H1 (cell line): Measurements from ENCODE around the gene TSHZ2. TPM values are rescaled to one million over a fixed set of nuclear protein-coding genes. Genes with fewer than 3 reads are reported as not detected.

ENCODE experiments used
- CTCF ChIA-PET: fragments of 300-600 bp; sonication (Branson Sonifier 250); formaldehyde crosslinking; loops from one replicate; lab custom pipeline; 2021; ENCODE audit not compliant: partially characterized antibody; lab: Charles Lee
- POLR2A ChIA-PET: fragments of 300-600 bp; sonication (Branson Sonifier 250); formaldehyde crosslinking; loops from one replicate; lab custom pipeline; 2021; ENCODE audit warnings: inconsistent platforms; ENCODE audit not compliant: partially characterized antibody; lab: Charles Lee
- DNase-seq, 2 experiments: peaks; one replicate each; pipeline versions ENCODE4 v3.0.0 to v3.0.0-alpha.2; 2010 to 2022; ENCODE audit warnings: low spot score in 2 of 2, low read depth in 1 of 2, mixed read lengths in 1 of 2
- FAIRE-seq: peaks from 2 replicates; lab custom pipeline; 2011; peaks lifted over from hg19 to GRCh38; lab: Jason Lieb, UNC
- H2AFZ ChIP-seq: 2 replicates; pipeline ENCODE4 v1.8.1; 2012; ENCODE audit warnings: low read length, inconsistent platforms
- H2AK5ac ChIP-seq: 2 replicates; pipeline ENCODE4 v1.6.1; 2013; ENCODE audit warnings: low read depth, low read length
- H2BK120ac ChIP-seq: replicated peaks from 2 replicates; pipeline ENCODE3; 2013; ENCODE audit warnings: low read depth, low read length, inconsistent platforms
- H2BK12ac ChIP-seq: 2 replicates; pipeline ENCODE4 v1.6.1; 2013; ENCODE audit warnings: low read depth, low read length
- H2BK15ac ChIP-seq: 2 replicates; pipeline ENCODE4 v1.6.1; 2013; ENCODE audit warnings: low read length
- H2BK20ac ChIP-seq: 2 replicates; pipeline ENCODE4 v1.6.1; 2013; ENCODE audit warnings: low read length
- H2BK5ac ChIP-seq: 2 replicates; pipeline ENCODE4 v1.6.1; 2013; ENCODE audit warnings: low read depth, low read length
- H3K14ac ChIP-seq: 2 replicates; pipeline ENCODE4 v1.6.1; 2013; ENCODE audit warnings: inconsistent platforms; ENCODE audit not compliant: insufficient read length
- H3K18ac ChIP-seq: 2 replicates; pipeline ENCODE4 v1.6.1; 2013; ENCODE audit warnings: low read length; ENCODE audit errors: extremely low read depth
- H3K23ac ChIP-seq: 2 replicates; pipeline ENCODE4 v1.6.1; 2013; ENCODE audit warnings: inconsistent platforms; ENCODE audit not compliant: insufficient read length
- H3K23me2 ChIP-seq: 2 replicates; pipeline ENCODE4 v1.6.1; 2013; ENCODE audit warnings: low read depth, low read length
- H3K27ac ChIP-seq: 2 replicates; pipeline ENCODE4 v1.6.1; 2011; ENCODE audit warnings: low read depth, low read length, inconsistent platforms
- H3K27me3 ChIP-seq, 4 experiments: replicated peaks in 1 of 4; 1 replicate in 1 of 4; 2 replicates in 3 of 4; pipeline versions ENCODE4 v1.6.1 to v1.8.1; 2011 to 2013; ENCODE audit warnings: low read length in 3 of 4, mild to moderate bottlenecking in 3 of 4, inconsistent platforms in 2 of 4, mixed read lengths in 2 of 4, moderate library complexity in 1 of 4; ENCODE audit not compliant: control insufficient read depth in 3 of 4, insufficient read depth in 3 of 4; ENCODE audit errors: extremely low read depth in 1 of 4
- H3K36me3 ChIP-seq, 4 experiments: 2 replicates each; pipeline versions ENCODE4 v1.6.1 to v1.8.1; 2011 to 2013; ENCODE audit warnings: mild to moderate bottlenecking in 4 of 4, low read length in 3 of 4, moderate library complexity in 2 of 4, control low read depth in 1 of 4, inconsistent platforms in 1 of 4; ENCODE audit not compliant: insufficient read depth in 4 of 4, control insufficient read depth in 2 of 4
- H3K4ac ChIP-seq: replicated peaks from 2 replicates; pipeline ENCODE3; 2013; ENCODE audit warnings: low read length, low read depth, mixed read lengths, inconsistent platforms; ENCODE audit not compliant: insufficient read length
- H3K4me1 ChIP-seq, 4 experiments: replicated peaks in 1 of 4; 1 replicate in 1 of 4; 2 replicates in 3 of 4; pipeline versions ENCODE4 v1.6.1 to v1.8.1; 2011 to 2013; ENCODE audit warnings: low read length in 3 of 4, inconsistent platforms in 2 of 4, mixed read lengths in 1 of 4; ENCODE audit not compliant: insufficient read depth in 4 of 4, control insufficient read depth in 3 of 4
- H3K4me2 ChIP-seq, 2 experiments: 2 replicates each; pipeline versions ENCODE4 v1.6.1 to v1.8.1; 2011 to 2013; ENCODE audit warnings: low read depth in 2 of 2, low read length in 2 of 2, control low read depth in 1 of 2, inconsistent platforms in 1 of 2, mild to moderate bottlenecking in 1 of 2; ENCODE audit not compliant: insufficient read depth in 1 of 2
- H3K4me3 ChIP-seq, 4 experiments: fragments of 200-600, 300-600 bp in 1 of 4; sonication (generic), shearing (Covaris generic), sonication (Bioruptor Twin) in 1 of 4; 2 replicates each; pipeline versions ENCODE4 v1.5.1 to v1.8.1; 2011 to 2016; ENCODE audit warnings: low read length in 4 of 4, low read depth in 3 of 4, control low read depth in 2 of 4, inconsistent platforms in 2 of 4, mild to moderate bottlenecking in 2 of 4, mixed read lengths in 1 of 4, moderate library complexity in 1 of 4; ENCODE audit not compliant: insufficient read depth in 2 of 4; ENCODE audit errors: extremely low read depth in 1 of 4
- H3K56ac ChIP-seq: replicated peaks from 2 replicates; pipeline ENCODE3; 2013; ENCODE audit warnings: low read depth, mild to moderate bottlenecking, mixed read lengths, low read length, inconsistent platforms; ENCODE audit not compliant: insufficient read length
- H3K79me1 ChIP-seq: 2 replicates; pipeline ENCODE4 v1.6.1; 2013; ENCODE audit warnings: low read depth, low read length, control low read depth
- H3K79me2 ChIP-seq, 2 experiments: 2 replicates each; pipeline versions ENCODE4 v1.6.1 to v1.8.1; 2012 to 2013; ENCODE audit warnings: low read length in 2 of 2, mild to moderate bottlenecking in 2 of 2, inconsistent platforms in 1 of 2; ENCODE audit not compliant: insufficient read depth in 2 of 2, control insufficient read depth in 1 of 2
- H3K9ac ChIP-seq, 4 experiments: replicated peaks in 1 of 4; 1 replicate in 1 of 4; 2 replicates in 3 of 4; pipeline versions ENCODE4 v1.6.1 to v1.8.1; 2011 to 2013; ENCODE audit warnings: low read depth in 3 of 4, low read length in 3 of 4, control low read depth in 2 of 4, mild to moderate bottlenecking in 2 of 4, moderate library complexity in 2 of 4, inconsistent platforms in 1 of 4; ENCODE audit errors: extremely low read depth in 1 of 4
- H3K9me3 ChIP-seq, 2 experiments: 2 replicates each; pipeline versions ENCODE4 v1.6.1 to v1.8.1; 2012 to 2013; ENCODE audit warnings: mild to moderate bottlenecking in 2 of 2, moderate library complexity in 2 of 2, control low read depth in 1 of 2, inconsistent platforms in 1 of 2, low read depth in 1 of 2, low read length in 1 of 2, mixed read lengths in 1 of 2; ENCODE audit not compliant: insufficient read depth in 2 of 2
- H4K20me1 ChIP-seq, 2 experiments: replicated peaks in 1 of 2; 2 replicates each; pipeline versions ENCODE3 to v1.8.1; 2011 to 2013; ENCODE audit warnings: inconsistent platforms in 2 of 2, low read length in 2 of 2, mild to moderate bottlenecking in 1 of 2; ENCODE audit not compliant: insufficient read depth in 2 of 2, control insufficient read depth in 1 of 2
- H4K5ac ChIP-seq: 2 replicates; pipeline ENCODE4 v1.6.1; 2013; ENCODE audit warnings: low read length, low read depth, mixed read lengths, inconsistent platforms; ENCODE audit not compliant: insufficient read length
- H4K8ac ChIP-seq: 2 replicates; pipeline ENCODE4 v1.8.0; 2013; ENCODE audit warnings: mild to moderate bottlenecking, moderate library complexity, low read length, inconsistent platforms; ENCODE audit not compliant: insufficient read depth; ENCODE audit errors: extremely low read depth
- H4K91ac ChIP-seq: replicated peaks from 2 replicates; pipeline ENCODE3; 2013; ENCODE audit warnings: low read length, mixed read lengths, inconsistent platforms; ENCODE audit not compliant: insufficient read length
- ATF2 ChIP-seq: IDR thresholded peaks from 2 replicates; pipeline ENCODE4 v1.6.1; 2012; ENCODE audit warnings: low read length, inconsistent platforms
- EZH2 ChIP-seq: fragments of 200-600 bp; sonication (generic); IDR thresholded peaks from 2 replicates; pipeline ENCODE4 v1.7.1; 2012; ENCODE audit warnings: low read depth, mild to moderate bottlenecking, moderate library complexity, low read length, inconsistent platforms; ENCODE audit not compliant: severe bottlenecking
- NANOG ChIP-seq: IDR thresholded peaks from 2 replicates; pipeline ENCODE4 v1.6.1; 2011; ENCODE audit warnings: low read length, low read depth, mild to moderate bottlenecking, inconsistent platforms; ENCODE audit not compliant: insufficient read depth, poor library complexity, severe bottlenecking
- POLR2AphosphoS5 ChIP-seq: IDR thresholded peaks from 2 replicates; pipeline ENCODE4 v1.6.1; 2011; ENCODE audit warnings: low read depth, low read length
- SAP30 ChIP-seq: fragments of 300-600 bp; sonication (generic); IDR thresholded peaks from 2 replicates; pipeline ENCODE4 v1.7.1; 2012; ENCODE audit warnings: low read length, moderate library complexity, mild to moderate bottlenecking, inconsistent platforms; ENCODE audit not compliant: insufficient read depth, insufficient replicate concordance
- WGBS, 2 experiments: shearing (Covaris generic) in 1 of 2; methylation state at CpG; one replicate each; pipeline versions ENCODE4 v1.1.6 to v1.1.7; 2013 to 2015; ENCODE audit warnings: low lambda C conversion rate in 2 of 2, mixed read lengths in 2 of 2, inconsistent platforms in 1 of 2, low coverage in 1 of 2, missing lambda C conversion rate in 1 of 2; ENCODE audit not compliant: insufficient replicate concordance in 2 of 2, insufficient coverage in 1 of 2, insufficient read length in 1 of 2; ENCODE audit errors: extremely low coverage in 1 of 2, missing lambda C conversion rate in 1 of 2; 5-methylcytosine and 5-hydroxymethylcytosine counted together
- polyA plus RNA-seq, 7 experiments: library from polyadenylated mRNA; depleted of rRNA in 3 of 7; stranded (reverse) in 5 of 7; unstranded in 2 of 7; fragments of >200 nt in 5 of 7; fragments of 200-250 nt in 2 of 7; gene quantifications; 1 replicate in 5 of 7; 2 replicates in 1 of 7; 4 replicates in 1 of 7; pipeline versions ENCODE4 v1.2.1 to v1.2.3, GENCODE V29; 2011 to 2013; ENCODE audit warnings: missing spikeins in 2 of 7, mixed read lengths in 2 of 7
- total RNA-seq: library from RNA; stranded (reverse); fragmentation: NEBNext Ultra II Directional; extraction: Animal tissue kit (Norgen Biotek cat#: 25700); gene quantifications from 2 replicates; pipeline ENCODE4 v1.2.1, GENCODE V29; 2021

The TSHZ2 gene
- total and polyA plus RNA-seq, 2 of the 8 experiments (the other 6 are each of a cell fraction or from before 2014, with no cell fraction given), result 0.14 to 0.30 TPM

GRCh38 chr20:53428588-53428987 lies 456.4 kb downstream of the TSHZ2 start:
- Histone ChIP-seq H3K4ac (no peak overlapping the region), H3K9me3 (no peaks in the 10 kb centered on the region), H2BK15ac (no peak overlapping the region), H3K27ac (no peak overlapping the region), H3K23me2 (no peaks in the 10 kb centered on the region; the same call in 1 of the 2 replicates), H3K56ac (no peak overlapping the region), H4K91ac (no peak overlapping the region), H3K79me1 (no peaks in the 10 kb centered on the region), H3K18ac (no peak overlapping the region), H3K4me2 (no peak overlapping the region), H3K9ac (no peak overlapping the region), H2BK20ac (no peak overlapping the region), H3K36me3 (no peaks in the 10 kb centered on the region), H3K4me1 (peaks cover 0 to 3% (median 0%) of the 10 kb centered on the region in 4 experiments; a peak in 1 of 7 replicates), H2AK5ac (no peak overlapping the region), H2AFZ (no peak overlapping the region), H2BK5ac (no peak overlapping the region), H4K5ac (no peak overlapping the region), H4K20me1 (no peaks in the 10 kb centered on the region), H3K4me3 (no peak overlapping the region), H4K8ac (no peak overlapping the region), H3K27me3 (no peaks in the 10 kb centered on the region), H3K14ac (no peak overlapping the region), H2BK12ac (no peak overlapping the region), H2BK120ac (no peak overlapping the region), H3K79me2 (no peaks in the 10 kb centered on the region), H3K23ac (no peak overlapping the region)
- 89% methylated on average over 3 of the region's 3 CpGs; no CpG with 5 or more reads in 1 of the 2 experiments for WGBS, 2 experiments
- DNase-seq (no peak), FAIRE-seq (no peak)
- CTCF ChIA-PET, result interaction anchor here (0.8 to 1.1 kb wide), 2 partner anchors 8 to 18 kb away, joined by 3 read pairs; no protein-coding TSS in a partner anchor
- TF ChIP-seq POLR2AphosphoS5 (no peak), ATF2 (no peak), SAP30 (no peak), NANOG (no peak), EZH2 (no peak)
- POLR2A ChIA-PET, result interaction anchor here (2.0 kb wide), 2 partner anchors 9 to 10 kb away, joined by 5 to 7 read pairs; no protein-coding TSS in a partner anchor
